PC-3 (cell line): ENCODE results near the gene PTPRN2.

Experiments used
- CTCF ChIP-seq: fragments of 300-600 bp; sonication (generic); conservative IDR thresholded peaks from 2 replicates; pipeline ENCODE4 v1.5.1; 2017; ENCODE audit warnings: antibody characterized with exemption, low read depth, mild to moderate bottlenecking, low read length
- EZH2 ChIP-seq: fragments of 300-600 bp; sonication (generic); IDR thresholded peaks from one replicate; pipeline ENCODE4 v1.6.1; 2017; ENCODE audit warnings: antibody characterized with exemption, mild to moderate bottlenecking, low read length; ENCODE audit not compliant: unreplicated experiment
- EZH2phosphoT487 ChIP-seq: fragments of 300-600 bp; sonication (generic); IDR thresholded peaks from 2 replicates; pipeline ENCODE4 v1.6.1; 2018; ENCODE audit warnings: mild to moderate bottlenecking, antibody characterized with exemption, low read length, borderline replicate concordance

- TF ChIP-seq CTCF (no peak), EZH2 (no peak), EZH2phosphoT487 (no peak)
These were observed 1046.1 kb downstream of the PTPRN2 start for GRCh38 chr7:157541295-157542067.
